Measurements from ENCODE around the gene IDH2.

- TF ChIP-seq, protein P1, sequence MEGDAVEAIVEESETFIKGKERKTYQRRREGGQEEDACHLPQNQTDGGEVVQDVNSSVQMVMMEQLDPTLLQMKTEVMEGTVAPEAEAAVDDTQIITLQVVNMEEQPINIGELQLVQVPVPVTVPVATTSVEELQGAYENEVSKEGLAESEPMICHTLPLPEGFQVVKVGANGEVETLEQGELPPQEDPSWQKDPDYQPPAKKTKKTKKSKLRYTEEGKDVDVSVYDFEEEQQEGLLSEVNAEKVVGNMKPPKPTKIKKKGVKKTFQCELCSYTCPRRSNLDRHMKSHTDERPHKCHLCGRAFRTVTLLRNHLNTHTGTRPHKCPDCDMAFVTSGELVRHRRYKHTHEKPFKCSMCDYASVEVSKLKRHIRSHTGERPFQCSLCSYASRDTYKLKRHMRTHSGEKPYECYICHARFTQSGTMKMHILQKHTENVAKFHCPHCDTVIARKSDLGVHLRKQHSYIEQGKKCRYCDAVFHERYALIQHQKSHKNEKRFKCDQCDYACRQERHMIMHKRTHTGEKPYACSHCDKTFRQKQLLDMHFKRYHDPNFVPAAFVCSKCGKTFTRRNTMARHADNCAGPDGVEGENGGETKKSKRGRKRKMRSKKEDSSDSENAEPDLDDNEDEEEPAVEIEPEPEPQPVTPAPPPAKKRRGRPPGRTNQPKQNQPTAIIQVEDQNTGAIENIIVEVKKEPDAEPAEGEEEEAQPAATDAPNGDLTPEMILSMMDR (conservative IDR thresholded peaks at IDR 0.05; ENCODE audit: low read depth, low read length), result no peak
- no peak for TF ChIP-seq RCOR1 (IDR thresholded peaks at IDR 0.05; ENCODE audit: insufficient replicate concordance, low read length)
- no peak for TF ChIP-seq POLR2A (IDR thresholded peaks at IDR 0.05; ENCODE audit: low read depth, low read length)
- no peak for TF ChIP-seq CEBPB (IDR thresholded peaks at IDR 0.05; ENCODE audit: low read depth, low read length)
- TF ChIP-seq, protein P2, sequence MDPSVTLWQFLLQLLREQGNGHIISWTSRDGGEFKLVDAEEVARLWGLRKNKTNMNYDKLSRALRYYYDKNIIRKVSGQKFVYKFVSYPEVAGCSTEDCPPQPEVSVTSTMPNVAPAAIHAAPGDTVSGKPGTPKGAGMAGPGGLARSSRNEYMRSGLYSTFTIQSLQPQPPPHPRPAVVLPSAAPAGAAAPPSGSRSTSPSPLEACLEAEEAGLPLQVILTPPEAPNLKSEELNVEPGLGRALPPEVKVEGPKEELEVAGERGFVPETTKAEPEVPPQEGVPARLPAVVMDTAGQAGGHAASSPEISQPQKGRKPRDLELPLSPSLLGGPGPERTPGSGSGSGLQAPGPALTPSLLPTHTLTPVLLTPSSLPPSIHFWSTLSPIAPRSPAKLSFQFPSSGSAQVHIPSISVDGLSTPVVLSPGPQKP (IDR thresholded peaks at IDR 0.05; ENCODE audit: borderline replicate concordance, low read depth, low read length), result no peak
- TF ChIP-seq MAFK (IDR thresholded peaks at IDR 0.05; ENCODE audit: low read depth, low read length), result no peak
- TF ChIP-seq SMC3 (IDR thresholded peaks at IDR 0.05; ENCODE audit: low read depth, low read length), result no peak
- TF ChIP-seq NFE2L2 (IDR thresholded peaks at IDR 0.05; ENCODE audit: low read depth, low read length), result no peak
- no peak for TF ChIP-seq BHLHE40 (IDR thresholded peaks at IDR 0.05; ENCODE audit: low read depth, low read length)
- no peak for TF ChIP-seq MXI1 (IDR thresholded peaks at IDR 0.05; ENCODE audit: borderline replicate concordance, low read depth, low read length)
These were observed 12.2 kb upstream of the IDH2 start for GRCh38 chr15:90114451-90114901.
